K562 (cell line): ENCODE results near the gene KSR2. TPM values are rescaled to one million over a fixed set of nuclear protein-coding genes. Genes with fewer than 3 reads are reported as not detected.

ENCODE experiments used
- ATAC-seq: fragments of 200-7000 bp; cut with Tn5 transposase; 3 replicates; pipeline ENCODE4 v1.9.1; 2020; ENCODE audit warnings: moderate library complexity
- BruUV-seq: library from RNA; stranded (reverse); fragments of 400-500 nt; replicated peaks from 2 replicates; lab custom pipeline; 2021; lab: Mats Ljungman, UMichigan
- CTCF ChIA-PET: fragments of 300-600 bp; formaldehyde crosslinking; extraction: SDS; loops from one replicate; lab custom pipeline; 2021; ENCODE audit warnings: low intra/inter-chr PET ratio; lab: Yijun Ruan, JAX
- POLR2A ChIA-PET: fragments of 300-600, 350-650 bp; sonication (Branson Sonifier 250); formaldehyde crosslinking; extraction: SDS; loops from one replicate; lab custom pipeline; 2021; ENCODE audit warnings: antibody characterized with exemption, inconsistent platforms; lab: Yijun Ruan, JAX
- DNase-seq, 4 experiments: peaks; one replicate each; pipeline versions ENCODE4 v3.0.0 to v3.0.0-alpha.2; 2011 to 2018; ENCODE audit warnings: low spot score in 3 of 4, mixed read lengths in 3 of 4; ENCODE audit errors: extremely low read depth in 1 of 4
- FAIRE-seq: peaks from 2 replicates; lab custom pipeline; 2011; peaks lifted over from hg19 to GRCh38; lab: Jason Lieb, UNC
- H2AFZ ChIP-seq: 2 replicates; pipeline ENCODE4 v1.6.0; 2011; ENCODE audit warnings: low read depth, low read length, control low read depth, inconsistent platforms
- H3K27ac ChIP-seq: fragments of 200-600 bp; 3 replicates; pipeline ENCODE4 v1.8.0; 2011; ENCODE audit warnings: low read depth, mild to moderate bottlenecking, control low read depth, inconsistent platforms, low read length, moderate library complexity, mixed read lengths; ENCODE audit errors: extremely low read depth
- H3K27me3 ChIP-seq, 2 experiments: fragments of 300-600 bp in 1 of 2; 2 replicates in 1 of 2; 3 replicates in 1 of 2; pipeline versions ENCODE4 v1.6.0 to v1.8.0; 2011; ENCODE audit warnings: inconsistent platforms in 2 of 2, low read length in 2 of 2, mild to moderate bottlenecking in 1 of 2, mixed read lengths in 1 of 2, moderate library complexity in 1 of 2; ENCODE audit not compliant: control insufficient read depth in 2 of 2, insufficient read depth in 2 of 2
- H3K36me3 ChIP-seq: fragments of 300-600 bp; 3 replicates; pipeline ENCODE4 v1.8.0; 2011; ENCODE audit warnings: mild to moderate bottlenecking, low read length, inconsistent platforms; ENCODE audit not compliant: control insufficient read depth, insufficient read depth
- H3K4me1 ChIP-seq, 2 experiments: fragments of 200-600 bp in 1 of 2; replicated peaks in 1 of 2; 2 replicates in 1 of 2; 3 replicates in 1 of 2; pipeline versions ENCODE4 v1.5.1 to v1.8.0; 2011; ENCODE audit warnings: inconsistent platforms in 2 of 2, low read length in 2 of 2, mild to moderate bottlenecking in 1 of 2, mixed read lengths in 1 of 2, moderate library complexity in 1 of 2; ENCODE audit not compliant: control insufficient read depth in 2 of 2, insufficient read depth in 2 of 2
- H3K4me2 ChIP-seq: 2 replicates; pipeline ENCODE4 v1.6.1; 2011; ENCODE audit warnings: low read length, control low read depth, inconsistent platforms, mixed read lengths; ENCODE audit not compliant: insufficient read depth
- H3K4me3 ChIP-seq: fragments of 200-600 bp; sonication (generic), shearing (Covaris generic); 2 replicates; pipeline ENCODE4 v1.5.1; 2016; ENCODE audit warnings: control low read depth, inconsistent platforms
- H3K79me2 ChIP-seq: fragments of 200-600 bp; 3 replicates; pipeline ENCODE4 v1.8.0; 2011; ENCODE audit warnings: low read length, inconsistent platforms; ENCODE audit not compliant: control insufficient read depth, insufficient read depth
- H3K9ac ChIP-seq, 2 experiments: 2 replicates each; pipeline versions ENCODE4 v1.6.0 to v1.6.1; 2011; ENCODE audit warnings: low read depth in 2 of 2, low read length in 2 of 2, control low read depth in 1 of 2, inconsistent platforms in 1 of 2, mild to moderate bottlenecking in 1 of 2, mixed read lengths in 1 of 2; ENCODE audit not compliant: insufficient read depth in 1 of 2
- H3K9me1 ChIP-seq: one replicate; pipeline ENCODE4 v1.6.0; 2011; ENCODE audit warnings: inconsistent platforms, mild to moderate bottlenecking, low read length, moderate library complexity; ENCODE audit not compliant: control insufficient read depth, insufficient read depth
- H3K9me3 ChIP-seq: replicated peaks from 2 replicates; pipeline ENCODE4 v1.5.1; 2011; ENCODE audit warnings: low read depth, low read length, inconsistent platforms; ENCODE audit not compliant: control insufficient read depth, insufficient read depth
- H4K20me1 ChIP-seq: replicated peaks from 2 replicates; pipeline ENCODE4 v1.6.1; 2011; ENCODE audit warnings: low read length, inconsistent platforms, mixed read lengths; ENCODE audit not compliant: control insufficient read depth, insufficient read depth
- CREB3 ChIP-seq: fragments of 450-650 bp; conservative IDR thresholded peaks from 2 replicates; pipeline ENCODE4 v1.6.1; 2016; ENCODE audit warnings: missing genetic modification characterization, low read depth, mild to moderate bottlenecking, missing compliant biosample characterization, moderate library complexity
- E2F3 ChIP-seq: fragments of 250-450 bp; sonication (Bioruptor Pico); IDR thresholded peaks from 2 replicates; pipeline ENCODE4 v1.4.0; 2020; ENCODE audit warnings: mild to moderate bottlenecking
- NCOA2 ChIP-seq, 2 experiments: fragments of 450-650 bp; IDR thresholded peaks; 2 replicates each; pipeline ENCODE4 v1.6.1; 2018; ENCODE audit warnings: mild to moderate bottlenecking in 2 of 2, moderate library complexity in 1 of 2; ENCODE audit not compliant: partially characterized antibody in 2 of 2
- NFRKB ChIP-seq: fragments of 450-650 bp; IDR thresholded peaks from 2 replicates; pipeline ENCODE4 v1.6.1; 2016; ENCODE audit warnings: low read depth
- PCBP1 ChIP-seq: fragments of 200-400 bp; formaldehyde crosslinking; IDR thresholded peaks from 2 replicates; pipeline ENCODE4 v1.6.1; 2018; ENCODE audit warnings: mild to moderate bottlenecking, low read depth, low read length; ENCODE audit not compliant: poor library complexity, severe bottlenecking
- POLR2H ChIP-seq: IDR thresholded peaks from 2 replicates; pipeline ENCODE4 v1.6.1; 2016; ENCODE audit warnings: missing genetic modification characterization, low read depth, mild to moderate bottlenecking, control low read depth, missing compliant biosample characterization, moderate library complexity
- RBM17 ChIP-seq: fragments of 200-400 bp; formaldehyde crosslinking; IDR thresholded peaks from 2 replicates; pipeline ENCODE4 v1.6.1; 2017; ENCODE audit warnings: low read depth, mild to moderate bottlenecking, low read length, borderline replicate concordance
- TFAM ChIP-seq: fragments of 250-450 bp; sonication (Bioruptor Pico); conservative IDR thresholded peaks from 2 replicates; pipeline ENCODE4 v1.5.0; 2021; ENCODE audit warnings: mild to moderate bottlenecking, moderate library complexity
- TFAP4 ChIP-seq: sonication (generic); formaldehyde crosslinking; IDR thresholded peaks from 2 replicates; pipeline ENCODE4 v1.8.0; 2022; ENCODE audit warnings: missing genetic modification reagents, mild to moderate bottlenecking, moderate library complexity, borderline replicate concordance
- ZKSCAN3 ChIP-seq: fragments of 250-450 bp; sonication (Bioruptor Pico); IDR thresholded peaks from 2 replicates; pipeline ENCODE4 v1.4.0; 2020
- ZNF449 ChIP-seq: fragments of 250-450 bp; sonication (Bioruptor Pico); IDR thresholded peaks from 2 replicates; pipeline ENCODE4 v1.8.0; 2022; ENCODE audit warnings: moderate library complexity, mild to moderate bottlenecking, inconsistent platforms
- ZNF561 ChIP-seq: fragments of 450-650 bp; formaldehyde crosslinking; conservative IDR thresholded peaks from 2 replicates; pipeline ENCODE4 v1.4.0; 2020; ENCODE audit warnings: mild to moderate bottlenecking, moderate library complexity
- ZNF584 ChIP-seq: fragments of 200-800 bp; sonication (Bioruptor generic); IDR thresholded peaks from 2 replicates; pipeline ENCODE4 v1.6.1; 2016; ENCODE audit warnings: low read depth, mild to moderate bottlenecking, missing genetic modification characterization, missing compliant biosample characterization
- ZNF592 ChIP-seq: fragments of 450-650 bp; IDR thresholded peaks from 2 replicates; pipeline ENCODE4 v1.6.1; 2017; ENCODE audit warnings: antibody characterized with exemption, mild to moderate bottlenecking
- WGBS: fragments of 100-300 bp; shearing (Covaris generic); methylation state at CpG from one replicate; pipeline ENCODE4 v1.1.6; 2016; ENCODE audit warnings: low coverage, mixed read lengths; ENCODE audit not compliant: insufficient coverage; ENCODE audit errors: missing lambda C conversion rate; 5-methylcytosine and 5-hydroxymethylcytosine counted together
- in situ Hi-C: fragments of 300-500 bp; cut with MboI; formaldehyde crosslinking; loops from 4 replicates; pipeline ENCODE4 v1.15.0; 2018; ENCODE audit warnings: inconsistent platforms, mixed read lengths
- intact Hi-C: fragments of 100-400 bp; cut with micrococcal nuclease; formaldehyde crosslinking; loops from 2 replicates; pipeline ENCODE4 v1.14.2; 2022
- polyA plus RNA-seq, 8 experiments: library from polyadenylated mRNA; depleted of rRNA in 4 of 8; stranded (reverse) in 5 of 8; unstranded in 3 of 8; fragments of >200 nt; fragmentation: Nextera tagmentation in 2 of 8; fragmentation: Illumina TruSeq in 1 of 8; extraction: Ambion mirVana in 2 of 8; extraction: Trizol in 1 of 8; gene quantifications; 2 replicates each; pipeline versions ENCODE4 v1.2.1 to v1.2.3, GENCODE V29; 2011 to 2014; ENCODE audit warnings: inconsistent platforms in 1 of 8, missing spikeins in 1 of 8
- total RNA-seq, 7 experiments: library from RNA; depleted of rRNA in 6 of 7; stranded (reverse); fragments of >200 nt in 6 of 7; fragmentation: Illumina TruSeq in 2 of 7; extraction: Trizol in 2 of 7; gene quantifications; 2 replicates each; pipeline versions ENCODE4 v1.2.1 to v1.2.3, GENCODE V29; 2011 to 2021; ENCODE audit warnings: low replicate concordance in 1 of 7

The KSR2 gene
- total and polyA plus RNA-seq, 9 of the 15 experiments (the other 6 are each of a cell fraction or from before 2014, with no cell fraction given) = not detected

- ChIA-PET POLR2A (interaction anchor here (0.7 kb wide), 1 partner anchor 333 kb away, joined by 3 read pairs; no protein-coding TSS in a partner anchor), CTCF (no interaction called here)
- intact Hi-C loops (no loop called here), in situ Hi-C loops (loop anchor here (10.0 kb wide), 1 partner anchor 205 kb away; no protein-coding TSS in a partner anchor)
- H3K27ac ChIP-seq = no peak overlapping the region
- FAIRE-seq (no peak), ATAC-seq (no peak), DNase-seq (no peak)
- no peaks in the 10 kb centered on the region for H3K79me2 ChIP-seq
- H3K4me2 ChIP-seq = no peak overlapping the region
- no peak overlapping the region for H3K4me3 ChIP-seq
- BruUV-seq = no TSS peak
- peaks cover 0 to 5% of the 10 kb centered on the region in 2 experiments; a peak in 1 of 5 replicates for H3K4me1 ChIP-seq
- no peak overlapping the region for H2AFZ ChIP-seq
- 0% methylated on average over 8 of the region's 8 CpGs for WGBS
- no peaks in the 10 kb centered on the region for H3K9me3 ChIP-seq
- H3K9me1 ChIP-seq = no peaks in the 10 kb centered on the region
- no peaks in the 10 kb centered on the region for H4K20me1 ChIP-seq
- H3K9ac ChIP-seq = no peak overlapping the region
- H3K36me3 ChIP-seq = no peaks in the 10 kb centered on the region
- H3K27me3 ChIP-seq = no peaks in the 10 kb centered on the region; a peak in 1 of 5 replicates
- TF ChIP-seq NFRKB = no peak
- TF ChIP-seq ZNF584 (CRISPR knock-in tag) = no peak
- no peak for TF ChIP-seq ZNF561
- no peak for TF ChIP-seq E2F3 (CRISPR knock-in tag)
- TF ChIP-seq RBM17 = no peak
- no peak for TF ChIP-seq CREB3 (tag)
- no peak for TF ChIP-seq PCBP1
- no peak for TF ChIP-seq ZKSCAN3 (CRISPR knock-in tag)
- no peak for TF ChIP-seq TFAP4 (CRISPR knock-in tag)
- TF ChIP-seq TFAM (CRISPR knock-in tag) = no peak
- TF ChIP-seq ZNF592 = no peak
- TF ChIP-seq NCOA2 (IDR thresholded peaks at IDR 0.05; ENCODE audit: partially characterized antibody in 2 of 2) = no peak
- TF ChIP-seq POLR2H = no peak
- TF ChIP-seq ZNF449 (CRISPR knock-in tag) = no peak
Measured at GRCh38 chr12:117580015-117580717, 388.6 kb downstream of the KSR2 start.
